GM10266 (cell line): ENCODE results near the gene BIRC6.

Source experiments
- DNase-seq: peaks from one replicate; pipeline ENCODE4 v3.0.0; 2012; ENCODE audit errors: extremely low spot score
- CTCF ChIP-seq: IDR thresholded peaks from 2 replicates; pipeline ENCODE4 v1.5.1; 2012; ENCODE audit warnings: mild to moderate bottlenecking, low read depth; ENCODE audit not compliant: control insufficient read depth, insufficient read depth; ENCODE audit errors: missing control alignments

BIRC6 gene

GRCh38 chr2:32384529-32384928 lies 27.7 kb downstream of the BIRC6 start:
- TF ChIP-seq CTCF = no peak
- DNase-seq = no peak

GRCh38 chr2:32386739-32387138 lies 29.9 kb downstream of the BIRC6 start:
- TF ChIP-seq CTCF = no peak
- DNase-seq = no peak

GRCh38 chr2:32399221-32399620 lies 42.4 kb downstream of the BIRC6 start:
- no peak for TF ChIP-seq CTCF
- DNase-seq = no peak

- no peak for DNase-seq
- TF ChIP-seq CTCF = no peak
These were observed 45.3 kb downstream of the BIRC6 start for GRCh38 chr2:32402091-32402490.

GRCh38 chr2:32403782-32404181 lies 47.0 kb downstream of the BIRC6 start:
- no peak for TF ChIP-seq CTCF
- DNase-seq = no peak

GRCh38 chr2:32404691-32405090 lies 47.9 kb downstream of the BIRC6 start:
- DNase-seq = no peak
- TF ChIP-seq CTCF = no peak

GRCh38 chr2:32416519-32416918 lies 59.7 kb downstream of the BIRC6 start:
- TF ChIP-seq CTCF = no peak
- no peak for DNase-seq
